GM18498 (cell line): ENCODE data around the gene NOTUM.
"Not testable (repeated sequence)": the region's sequence is repeated elsewhere in the genome, so short reads cannot be mapped to it uniquely, and the experiment has no call there.

ENCODE experiments used
- ATAC-seq: cut with Tn5 transposase; IDR thresholded peaks from one replicate; pipeline ENCODE4 v1.9.1; 2021; ENCODE audit warnings: mild to moderate bottlenecking, moderate library complexity; ENCODE audit not compliant: unreplicated experiment

The NOTUM gene

GRCh38 chr17:81996757-81997441, 35.9 kb upstream of the NOTUM start:
- ATAC-seq: no peak

- ATAC-seq: no peak
Measured at GRCh38 chr17:81996232-81996756, 35.3 kb upstream of the NOTUM start.

DNA sequence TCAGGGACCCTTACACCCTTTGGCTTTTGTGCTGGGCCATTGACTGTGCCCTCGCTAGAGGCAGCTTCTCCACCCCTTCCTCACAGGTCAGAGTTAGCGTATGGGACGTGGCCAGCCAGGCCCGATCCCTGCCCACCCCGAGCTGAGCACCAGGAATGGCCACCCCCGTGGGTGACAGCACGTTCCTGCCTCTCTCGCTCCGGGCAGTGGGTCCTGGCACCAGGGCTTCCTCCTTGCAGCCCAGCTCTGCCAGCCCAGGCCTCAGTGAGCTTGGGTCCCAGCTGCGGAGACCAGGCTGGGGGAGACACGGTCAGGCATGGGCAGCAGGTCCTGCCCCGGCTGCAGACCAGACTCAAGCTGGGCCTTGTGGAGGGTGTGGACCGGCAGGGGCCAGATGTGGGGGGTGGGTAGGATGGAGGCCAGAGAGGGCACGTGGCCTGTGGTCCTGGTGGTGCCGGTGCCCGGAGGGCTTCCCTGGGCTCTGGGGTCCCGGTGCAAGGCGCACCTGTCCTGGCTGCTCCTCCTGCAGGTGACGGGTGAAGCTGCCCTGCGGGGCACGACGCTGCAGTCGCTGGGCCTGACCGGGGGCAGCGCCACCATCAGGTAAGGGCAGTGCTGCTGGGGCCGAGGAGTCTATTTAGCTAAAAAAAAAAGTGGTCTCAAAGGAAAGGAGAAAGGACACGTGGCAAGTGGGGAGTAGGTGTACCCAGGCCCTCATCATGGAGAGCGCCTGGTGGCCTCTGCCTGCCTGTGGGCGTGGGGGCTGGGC, 34.7 kb upstream of the NOTUM start:
- ATAC-seq: no peak

- no peak for ATAC-seq
Measured at GRCh38 chr17:81994593-81995462, 33.8 kb upstream of the NOTUM start.

DNA sequence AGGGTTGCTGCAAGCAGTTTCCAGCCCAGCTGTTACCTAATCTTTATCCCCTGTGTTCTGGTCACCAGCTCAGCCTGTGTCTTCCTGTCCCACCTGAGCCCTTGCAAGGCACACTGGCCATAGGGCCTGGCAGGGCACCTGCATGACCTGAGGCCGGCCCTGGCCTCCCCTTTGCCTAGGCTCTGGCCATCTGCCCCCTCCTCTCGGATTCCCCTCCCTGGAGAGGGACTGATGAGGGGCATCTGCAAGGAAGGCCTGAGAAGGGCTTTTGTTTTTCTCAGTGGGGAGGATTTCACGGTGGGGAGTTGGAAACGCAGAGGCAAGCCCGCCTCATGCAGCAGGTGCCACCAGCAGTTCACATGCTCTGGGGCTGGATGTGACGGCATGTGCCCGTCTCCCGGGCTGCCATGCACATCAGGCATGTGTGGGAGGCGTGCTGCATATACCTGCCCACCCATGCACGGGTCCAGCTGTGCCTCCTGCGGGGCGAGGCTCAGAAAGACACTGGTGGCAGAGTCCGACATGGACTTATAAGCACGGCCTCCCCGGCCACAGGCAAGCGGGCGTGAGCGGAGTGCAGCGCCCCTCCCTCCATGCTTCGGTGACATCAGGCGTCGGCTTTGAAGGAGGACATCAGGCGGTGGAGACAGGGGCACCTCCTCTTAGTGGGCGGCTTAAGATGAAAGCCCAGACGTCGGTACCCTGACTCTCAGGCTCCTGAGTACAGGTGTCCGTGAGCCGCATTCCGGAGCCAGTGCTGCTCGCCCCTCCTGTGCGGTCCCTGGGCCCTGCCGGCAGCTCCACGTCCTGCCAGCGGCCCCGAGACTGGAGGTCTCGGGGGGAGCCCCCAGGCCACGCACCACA, 33.0 kb upstream of the NOTUM start:
- ATAC-seq: no peak

- no peak for ATAC-seq
Measured at GRCh38 chr17:81992306-81993102, 31.5 kb upstream of the NOTUM start.

DNA sequence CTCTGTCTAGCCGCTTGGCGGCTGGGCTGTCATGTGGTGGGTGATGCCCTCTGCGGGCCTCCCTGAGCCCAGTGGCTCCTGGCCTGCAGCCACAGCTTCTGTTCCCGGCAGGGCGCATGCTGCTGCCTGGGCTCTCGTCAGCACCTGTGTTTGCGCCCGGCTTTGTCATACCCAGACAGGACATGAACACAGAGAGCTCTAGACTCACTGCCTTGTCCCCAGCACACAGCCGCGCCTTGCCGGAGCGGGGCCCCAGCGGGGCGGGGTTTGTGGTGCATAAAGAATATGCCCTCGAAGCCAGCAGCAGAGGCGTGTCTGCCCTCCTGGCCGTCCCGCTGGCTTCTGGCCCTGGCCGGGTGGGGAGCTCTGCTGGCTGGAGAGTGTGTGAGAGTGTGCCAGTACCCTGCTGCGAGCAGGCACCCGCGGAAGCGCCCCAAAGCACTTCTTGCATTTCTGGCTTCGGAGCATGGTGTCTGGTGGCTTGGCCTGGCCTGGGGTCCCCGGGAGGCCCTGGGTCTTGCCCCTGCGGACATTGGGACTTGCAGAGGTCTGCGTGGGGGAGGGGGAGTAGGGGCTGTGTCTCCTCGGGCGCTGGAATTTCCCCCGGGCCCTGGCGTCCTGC, 30.8 kb upstream of the NOTUM start:
- no peak for ATAC-seq

DNA sequence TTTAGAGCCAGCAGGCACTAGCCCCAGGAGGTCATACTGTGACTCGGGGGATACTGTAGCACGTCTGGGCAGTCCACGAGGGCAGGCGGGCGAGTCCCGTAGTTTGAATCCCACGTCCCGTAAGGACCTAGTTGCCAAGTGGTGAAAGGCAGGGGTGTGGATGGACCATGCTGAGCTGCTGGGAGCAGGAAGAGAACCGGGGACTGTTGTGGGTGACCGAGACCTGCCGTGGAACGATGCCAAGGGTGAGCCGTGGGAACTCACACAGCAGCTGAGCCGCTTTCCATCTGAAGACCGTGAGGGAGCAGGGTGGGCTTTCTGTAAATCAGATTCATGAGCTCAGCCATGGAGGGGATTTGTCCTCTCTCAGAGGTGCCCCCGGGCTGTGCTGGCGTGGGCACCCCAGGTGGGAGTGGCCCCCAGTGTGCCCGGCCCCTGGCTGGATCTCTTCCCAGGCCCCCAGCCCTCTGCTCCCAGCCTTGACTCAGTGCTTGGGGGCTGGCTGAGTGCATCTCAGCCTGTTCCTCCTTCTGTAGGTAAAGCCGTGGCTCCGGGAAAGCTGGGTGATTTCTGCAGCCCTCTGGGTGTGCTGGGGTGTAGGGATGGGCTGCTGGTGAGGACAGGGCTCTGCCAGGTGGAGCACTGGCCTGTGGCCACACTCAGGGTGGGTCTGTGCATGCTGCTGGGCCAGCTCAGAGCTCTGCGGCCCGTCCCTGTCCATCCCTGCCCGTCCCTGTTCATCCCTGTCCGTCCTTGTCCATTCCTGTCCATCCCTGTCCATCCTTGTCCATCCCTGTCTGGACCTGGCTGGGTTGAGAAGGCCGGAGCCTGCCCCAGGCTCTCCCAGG, 30.1 kb upstream of the NOTUM start:
- ATAC-seq: no peak

- ATAC-seq: no peak
Measured at GRCh38 chr17:81987161-81987770, 26.3 kb upstream of the NOTUM start.

DNA sequence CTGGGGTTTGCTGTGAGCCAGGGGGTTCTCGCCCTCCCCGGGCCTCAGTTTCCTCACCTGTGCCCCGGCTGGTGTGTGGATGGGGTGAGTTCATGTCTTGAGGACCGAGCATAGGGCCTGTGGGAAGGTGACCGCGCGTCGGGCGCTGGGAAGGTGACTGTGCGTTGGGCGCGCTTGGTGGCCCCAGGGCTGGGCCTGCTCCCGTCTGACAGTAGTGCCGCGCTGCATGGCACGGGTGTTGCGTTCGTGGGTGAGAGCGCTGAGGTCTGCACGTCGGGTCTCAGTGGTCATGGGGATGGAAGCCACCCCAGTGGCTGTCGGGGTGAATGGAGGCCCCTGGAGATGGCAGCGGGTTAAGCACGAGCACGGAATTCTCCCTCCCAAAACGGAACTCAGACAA, 25.6 kb upstream of the NOTUM start:
- no peak for ATAC-seq

GRCh38 chr17:81984773-81985410, 23.9 kb upstream of the NOTUM start:
- ATAC-seq: no peak

DNA sequence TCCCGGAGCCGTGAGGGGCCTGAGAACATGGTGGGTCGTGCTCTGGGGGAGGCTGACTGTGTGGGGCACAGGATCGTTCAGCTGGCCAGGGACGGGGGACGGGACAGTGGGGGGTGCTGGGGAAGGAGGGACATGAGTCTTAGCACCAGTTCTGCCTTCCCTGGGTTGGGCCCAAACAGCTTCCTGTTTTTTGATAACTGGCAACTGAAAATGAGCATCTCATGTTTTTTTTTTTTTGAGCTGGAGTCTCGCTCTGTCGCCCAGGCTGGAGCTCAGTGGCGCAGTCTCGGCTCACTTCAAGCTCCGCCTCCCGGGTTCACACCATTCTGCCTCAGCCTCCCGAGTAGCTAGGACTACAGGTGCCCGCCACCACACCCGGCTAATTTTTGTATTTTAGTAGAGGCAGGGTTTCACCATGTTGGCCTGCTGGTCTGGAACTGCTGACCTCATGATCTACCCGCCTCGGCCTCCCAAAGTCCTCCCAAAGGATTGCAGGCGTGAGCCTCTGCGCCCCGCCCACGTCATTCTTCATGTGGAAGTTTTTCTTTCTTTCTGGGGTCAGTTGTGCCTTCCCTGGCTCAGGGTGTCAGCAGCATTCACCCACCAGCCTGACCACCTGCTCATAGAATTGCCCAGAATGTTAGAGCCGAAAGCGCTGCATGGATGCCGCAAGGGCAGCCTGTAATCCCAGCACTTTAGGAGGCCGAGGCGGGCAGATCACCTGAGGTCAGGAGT, 22.8 kb upstream of the NOTUM start:
- ATAC-seq: no peak

DNA sequence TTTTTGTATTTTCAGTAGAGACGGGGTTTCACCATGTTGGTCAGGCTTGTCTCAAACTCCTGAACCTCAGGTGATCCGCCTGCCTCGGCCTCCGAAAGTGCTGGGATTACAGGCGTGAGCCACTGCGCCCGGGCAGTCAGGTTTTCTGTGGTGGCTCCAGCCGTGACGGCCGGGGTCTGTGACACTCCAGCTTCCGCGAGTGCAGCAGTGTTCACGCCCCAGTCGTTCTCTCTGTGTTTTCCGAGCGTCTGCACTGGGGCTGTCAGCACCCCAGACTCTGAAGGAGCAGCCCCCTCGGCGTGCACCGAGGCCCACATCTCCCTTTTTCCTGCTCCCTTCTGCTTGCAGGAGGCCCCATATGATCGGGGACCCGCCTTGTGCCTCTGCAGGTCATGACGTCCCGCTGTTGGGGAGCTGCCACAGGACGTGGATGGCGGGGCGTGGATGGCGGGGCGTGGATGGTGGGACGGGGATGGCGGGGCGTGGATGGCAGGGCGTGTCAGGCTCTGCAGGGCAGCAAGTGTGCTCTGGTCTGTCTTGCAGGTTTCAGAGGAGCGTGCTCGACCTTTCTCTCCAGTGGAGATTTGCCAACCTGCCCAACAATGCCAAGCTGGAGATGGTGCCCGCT, 22.1 kb upstream of the NOTUM start:
- ATAC-seq: no peak

- ATAC-seq: not testable (repeated sequence)
Measured at GRCh38 chr17:81981511-81981910, 20.5 kb upstream of the NOTUM start.

DNA sequence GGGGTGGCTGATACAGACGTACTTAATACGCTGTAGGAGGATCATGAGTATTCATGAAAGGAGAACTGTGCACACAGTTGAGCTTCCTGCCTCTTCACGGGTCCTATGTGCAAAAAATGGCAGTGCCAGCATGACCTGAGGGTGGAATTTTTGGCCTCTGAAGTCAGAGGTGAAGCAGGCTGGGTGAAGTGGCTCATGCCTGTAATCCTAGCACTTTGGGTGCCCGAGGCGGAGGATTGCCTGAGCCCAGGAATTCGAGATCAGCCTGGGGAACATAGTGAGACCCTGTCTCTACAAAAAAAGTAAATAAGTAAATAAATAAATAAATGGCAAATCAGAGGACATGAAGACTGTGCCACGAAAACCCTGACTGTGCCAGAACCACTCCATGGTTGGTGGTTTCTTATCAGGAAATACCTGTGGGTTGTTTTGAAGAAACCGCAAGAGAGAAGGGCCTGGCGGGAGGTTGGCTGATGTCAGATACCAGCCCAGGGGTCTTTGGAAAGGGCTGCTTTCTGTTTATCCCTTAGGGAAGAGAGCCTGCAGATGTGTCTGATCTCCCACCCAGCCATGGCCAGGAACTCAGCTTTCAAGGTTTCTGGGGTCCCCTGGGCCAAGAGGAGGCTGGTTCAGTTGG, 19.8 kb upstream of the NOTUM start:
- no peak for ATAC-seq

- ATAC-seq: no peak
Measured at GRCh38 chr17:81980122-81980521, 19.1 kb upstream of the NOTUM start.
